HepG2 (cell line): ENCODE measurements around the gene IL17C. TPM values are rescaled to one million over a fixed set of nuclear protein-coding genes. Genes with fewer than 3 reads are reported as not detected.

Experiments used
- ATF6 ChIP-seq: sonication (generic); formaldehyde crosslinking; conservative IDR thresholded peaks from 2 replicates; pipeline ENCODE4 v1.4.0; 2020; ENCODE audit warnings: missing genetic modification reagents
- ATF7 ChIP-seq, 2 experiments: fragments of 450-650 bp in 1 of 2; sonication (generic) in 1 of 2; formaldehyde crosslinking in 1 of 2; IDR thresholded peaks; 2 replicates each; pipeline versions ENCODE4 v1.4.0 to v1.6.1; 2016 to 2020; ENCODE audit warnings: antibody characterized with exemption in 1 of 2, mild to moderate bottlenecking in 1 of 2, missing genetic modification reagents in 1 of 2
- CC2D1A ChIP-seq: sonication (generic); formaldehyde crosslinking; IDR thresholded peaks from 2 replicates; pipeline ENCODE4 v1.8.1; 2023; ENCODE audit warnings: mild to moderate bottlenecking, missing genetic modification reagents
- GFI1 ChIP-seq: sonication (generic); formaldehyde crosslinking; IDR thresholded peaks from 2 replicates; pipeline ENCODE4 v1.5.0; 2020; ENCODE audit warnings: missing genetic modification reagents, mild to moderate bottlenecking, borderline replicate concordance
- GLI4 ChIP-seq: sonication (generic); formaldehyde crosslinking; IDR thresholded peaks from 2 replicates; pipeline ENCODE4 v1.5.1; 2020; ENCODE audit warnings: missing genetic modification reagents, mild to moderate bottlenecking, moderate library complexity, borderline replicate concordance
- HNRNPH1 ChIP-seq: fragments of 200-400 bp; formaldehyde crosslinking; optimal IDR thresholded peaks from 2 replicates; pipeline ENCODE3; 2017; ENCODE audit warnings: mild to moderate bottlenecking, low read depth, low read length
- HOXA9 ChIP-seq: sonication (generic); formaldehyde crosslinking; IDR thresholded peaks from 2 replicates; pipeline ENCODE4 v1.8.1; 2022; ENCODE audit warnings: missing genetic modification reagents, mild to moderate bottlenecking, moderate library complexity, borderline replicate concordance
- PHF20 ChIP-seq: sonication (generic); formaldehyde crosslinking; IDR thresholded peaks from 2 replicates; pipeline ENCODE4 v1.5.0; 2020; ENCODE audit warnings: mild to moderate bottlenecking, missing genetic modification reagents
- POLR2AphosphoS5 ChIP-seq: IDR thresholded peaks from 2 replicates; pipeline ENCODE4 v1.6.1; 2012; ENCODE audit warnings: low read depth, low read length
- PRPF4 ChIP-seq: fragments of 200-400 bp; formaldehyde crosslinking; IDR thresholded peaks from 2 replicates; pipeline ENCODE4 v1.6.1; 2016; ENCODE audit warnings: low read length, low read depth; ENCODE audit not compliant: poor library complexity, severe bottlenecking
- REL ChIP-seq: sonication (generic); formaldehyde crosslinking; conservative IDR thresholded peaks from 2 replicates; pipeline ENCODE4 v1.8.0; 2022; ENCODE audit warnings: mild to moderate bottlenecking, missing genetic modification reagents, moderate library complexity
- SMARCC2 ChIP-seq: fragments of 450-650 bp; IDR thresholded peaks from 2 replicates; pipeline ENCODE4 v1.6.1; 2017; ENCODE audit warnings: antibody characterized with exemption, mild to moderate bottlenecking
- SMC3 ChIP-seq: IDR thresholded peaks from 2 replicates; pipeline ENCODE4 v1.6.1; 2011; ENCODE audit warnings: low read length, improper control_type of control experiment
- TMF1 ChIP-seq: sonication (generic); formaldehyde crosslinking; IDR thresholded peaks from 2 replicates; pipeline ENCODE4 v1.8.1; 2022; ENCODE audit warnings: low read depth, missing genetic modification reagents
- U2AF1 ChIP-seq: fragments of 200-400 bp; formaldehyde crosslinking; optimal IDR thresholded peaks from 2 replicates; pipeline ENCODE3; 2017; ENCODE audit warnings: mild to moderate bottlenecking, low read depth, low read length
- ZMAT3 ChIP-seq: sonication (generic); formaldehyde crosslinking; conservative IDR thresholded peaks from 2 replicates; pipeline ENCODE4 v1.7.0; 2021; ENCODE audit warnings: missing genetic modification reagents
- ZNF431 ChIP-seq: sonication (generic); formaldehyde crosslinking; IDR thresholded peaks from 2 replicates; pipeline ENCODE4 v1.9.0; 2022; ENCODE audit warnings: missing genetic modification reagents, low read depth, mild to moderate bottlenecking, borderline replicate concordance
- ZNF572 ChIP-seq: sonication (generic); formaldehyde crosslinking; IDR thresholded peaks from 2 replicates; pipeline ENCODE4 v1.5.1; 2020; ENCODE audit warnings: mild to moderate bottlenecking, missing genetic modification reagents
- ZNF615 ChIP-seq: sonication (generic); formaldehyde crosslinking; IDR thresholded peaks from 2 replicates; pipeline ENCODE4 v1.5.0; 2020; ENCODE audit warnings: mild to moderate bottlenecking, missing genetic modification reagents, borderline replicate concordance
- ZNF652 ChIP-seq: IDR thresholded peaks from 2 replicates; pipeline ENCODE4 v1.6.1; 2016; ENCODE audit warnings: low read depth, borderline replicate concordance
- ZNF891 ChIP-seq: sonication (generic); formaldehyde crosslinking; IDR thresholded peaks from 2 replicates; pipeline ENCODE4 v1.5.0; 2020; ENCODE audit warnings: mild to moderate bottlenecking, missing genetic modification reagents
- ZSCAN5A ChIP-seq: sonication (generic); formaldehyde crosslinking; IDR thresholded peaks from 2 replicates; pipeline ENCODE4 v1.8.0; 2022; ENCODE audit warnings: mild to moderate bottlenecking, missing genetic modification reagents, borderline replicate concordance
- polyA plus RNA-seq, 8 experiments: library from polyadenylated mRNA; depleted of rRNA in 3 of 8; stranded (reverse) in 7 of 8; unstranded in 1 of 8; fragments of >200 nt; fragmentation: Illumina TruSeq in 4 of 8; extraction: Trizol in 4 of 8; gene quantifications; 2 replicates each; pipeline versions ENCODE4 v1.2.1 to v1.2.3, GENCODE V29; 2011 to 2016; ENCODE audit warnings: low read depth in 4 of 8, missing spikeins in 1 of 8, mixed read lengths in 1 of 8; ENCODE audit not compliant: insufficient read depth in 1 of 8
- total RNA-seq, 5 experiments: library from RNA; depleted of rRNA; stranded (reverse); fragments of >200 nt; fragmentation: Illumina TruSeq; extraction: Trizol; gene quantifications; 2 replicates each; pipeline ENCODE4 v1.2.3, GENCODE V29; 2016; ENCODE audit warnings: low read depth in 1 of 5
- TF ChIP-seq, protein P1 (sequence below): sonication (generic); formaldehyde crosslinking; IDR thresholded peaks from 2 replicates; pipeline ENCODE4 v1.8.0; 2022; ENCODE audit warnings: mild to moderate bottlenecking, missing genetic modification reagents; ENCODE audit not compliant: insufficient replicate concordance
- TF ChIP-seq, protein P2 (sequence below): sonication (generic); formaldehyde crosslinking; IDR thresholded peaks from 2 replicates; pipeline ENCODE4 v1.4.0; 2020; ENCODE audit warnings: missing genetic modification reagents

The IL17C gene
- total and polyA plus RNA-seq, 2 of the 13 experiments (the other 11 are each of a cell fraction or from before 2014, with no cell fraction given) = not detected

DNA sequence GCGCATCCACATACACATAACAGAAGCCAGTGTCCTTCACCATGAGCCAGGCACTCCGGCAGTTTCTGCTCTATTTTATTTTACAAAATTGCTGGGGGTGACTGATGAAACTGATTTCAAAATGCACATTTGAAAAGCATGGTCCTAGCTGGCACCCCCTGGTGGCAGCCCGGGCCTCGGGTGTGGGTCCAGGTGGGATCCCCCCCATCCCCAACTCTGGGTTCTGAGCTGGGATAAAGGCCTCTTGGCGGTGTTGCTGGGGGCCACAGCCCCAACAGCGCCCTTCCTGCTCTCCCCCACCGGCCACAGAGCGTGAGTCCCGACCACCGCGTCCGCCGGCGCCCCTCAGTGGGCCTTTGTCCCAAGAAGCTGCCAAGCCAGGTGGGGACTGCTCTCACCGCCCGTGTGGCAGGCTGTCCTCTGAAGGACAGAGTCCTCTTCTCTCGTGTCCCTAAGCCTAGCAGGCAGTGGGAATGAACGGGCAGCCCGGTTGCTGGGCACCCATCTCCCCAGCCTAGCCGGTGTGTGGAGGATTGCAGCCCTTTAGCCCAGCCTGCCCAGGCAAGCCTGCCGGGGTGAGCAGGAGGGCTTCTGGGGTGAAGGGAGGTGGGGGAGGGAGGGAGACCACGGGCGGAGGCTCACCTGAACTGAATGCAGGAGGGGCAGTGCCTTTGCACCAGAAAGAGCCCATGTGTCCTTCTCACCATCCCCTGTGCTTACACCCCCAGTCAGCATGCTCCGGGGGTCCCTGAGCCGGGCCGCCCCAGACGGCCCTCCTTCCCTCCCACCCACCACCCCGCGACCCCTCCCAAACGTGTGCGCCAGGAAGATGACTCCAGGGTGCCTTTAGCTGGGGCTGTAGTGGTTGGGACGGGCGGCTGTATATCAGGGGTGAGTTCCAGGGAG lies 47.0 kb downstream of the IL17C start (continued):
- TF ChIP-seq ZNF431 (no peak), GLI4 (CRISPR knock-in tag) (no peak), REL (no peak), ATF7 (IDR thresholded peaks at IDR 0.05) (no peak), ATF7 (CRISPR knock-in tag; IDR thresholded peaks at IDR 0.05) (no peak), ZSCAN5A (CRISPR knock-in tag) (no peak), ZNF652 (CRISPR knock-in tag) (no peak), HOXA9 (no peak), TMF1 (no peak), PHF20 (CRISPR knock-in tag) (no peak), GFI1 (CRISPR knock-in tag) (no peak), HNRNPH1 (no peak), ATF6 (CRISPR knock-in tag) (no peak), ZNF891 (CRISPR knock-in tag) (no peak), ZMAT3 (CRISPR knock-in tag) (no peak), CC2D1A (CRISPR knock-in tag) (no peak), ZNF615 (CRISPR knock-in tag) (no peak), U2AF1 (no peak), PRPF4 (no peak), POLR2AphosphoS5 (no peak), SMC3 (peak; percentile 10; the same call in 1 of the 2 replicates), SMARCC2 (no peak), ZNF572 (CRISPR knock-in tag) (no peak)
- TF ChIP-seq, protein P1, sequence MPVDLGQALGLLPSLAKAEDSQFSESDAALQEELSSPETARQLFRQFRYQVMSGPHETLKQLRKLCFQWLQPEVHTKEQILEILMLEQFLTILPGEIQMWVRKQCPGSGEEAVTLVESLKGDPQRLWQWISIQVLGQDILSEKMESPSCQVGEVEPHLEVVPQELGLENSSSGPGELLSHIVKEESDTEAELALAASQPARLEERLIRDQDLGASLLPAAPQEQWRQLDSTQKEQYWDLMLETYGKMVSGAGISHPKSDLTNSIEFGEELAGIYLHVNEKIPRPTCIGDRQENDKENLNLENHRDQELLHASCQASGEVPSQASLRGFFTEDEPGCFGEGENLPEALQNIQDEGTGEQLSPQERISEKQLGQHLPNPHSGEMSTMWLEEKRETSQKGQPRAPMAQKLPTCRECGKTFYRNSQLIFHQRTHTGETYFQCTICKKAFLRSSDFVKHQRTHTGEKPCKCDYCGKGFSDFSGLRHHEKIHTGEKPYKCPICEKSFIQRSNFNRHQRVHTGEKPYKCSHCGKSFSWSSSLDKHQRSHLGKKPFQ = no peak
- TF ChIP-seq, protein P2, sequence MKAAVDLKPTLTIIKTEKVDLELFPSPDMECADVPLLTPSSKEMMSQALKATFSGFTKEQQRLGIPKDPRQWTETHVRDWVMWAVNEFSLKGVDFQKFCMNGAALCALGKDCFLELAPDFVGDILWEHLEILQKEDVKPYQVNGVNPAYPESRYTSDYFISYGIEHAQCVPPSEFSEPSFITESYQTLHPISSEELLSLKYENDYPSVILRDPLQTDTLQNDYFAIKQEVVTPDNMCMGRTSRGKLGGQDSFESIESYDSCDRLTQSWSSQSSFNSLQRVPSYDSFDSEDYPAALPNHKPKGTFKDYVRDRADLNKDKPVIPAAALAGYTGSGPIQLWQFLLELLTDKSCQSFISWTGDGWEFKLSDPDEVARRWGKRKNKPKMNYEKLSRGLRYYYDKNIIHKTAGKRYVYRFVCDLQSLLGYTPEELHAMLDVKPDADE (CRISPR knock-in tag) = no peak
